ENCODE data around the gene SMIM11.
"Not testable (repeated sequence)": the region's sequence is repeated elsewhere in the genome, so short reads cannot be mapped to it uniquely, and the experiment has no call there.

Gene SMIM11

DNA sequence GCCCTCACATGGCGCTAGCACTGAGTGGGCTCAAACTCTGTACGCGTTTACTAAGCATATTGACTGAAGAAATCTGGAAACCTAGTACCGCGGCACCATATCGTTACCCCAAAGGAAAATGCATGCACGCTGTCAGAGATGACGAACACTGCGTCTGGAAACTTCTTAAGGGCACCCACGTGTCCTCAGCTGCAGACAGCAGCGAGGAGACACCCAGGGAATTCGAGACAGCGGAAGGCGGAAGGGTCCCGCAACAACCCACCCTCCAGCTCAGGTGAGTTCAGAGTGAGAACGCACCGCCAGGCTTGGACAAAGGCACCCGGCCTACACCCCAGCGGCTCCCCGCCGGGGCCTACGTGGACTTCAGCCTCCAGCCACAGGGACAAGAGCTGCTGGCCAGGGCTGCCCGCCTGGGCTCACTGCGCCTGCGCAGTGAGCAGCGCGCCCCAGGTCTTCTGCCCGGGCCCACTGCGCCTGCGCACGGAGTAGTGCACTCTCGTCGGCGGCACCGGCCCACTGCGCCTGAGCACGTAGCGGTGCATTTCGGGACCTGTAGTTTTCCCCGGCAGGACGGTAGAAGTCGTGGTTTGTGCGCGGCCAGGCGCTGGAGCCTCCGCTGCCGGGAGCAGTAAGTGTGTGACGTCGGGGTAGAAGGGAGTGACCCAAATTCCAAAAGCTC, at the start of gene SMIM11:
SMIM11 (plus strand) TSS at position 568 of the 679 bp plus-strand sequence. CDS start 3,998 bp downstream, outside the sequence.
- not testable (repeated sequence) for DNase-seq

- no peak for DNase-seq
These were observed 45.3 kb upstream of the SMIM11 start for GRCh38 chr21:34330055-34330454.

- no peak for DNase-seq
These were observed 43.6 kb upstream of the SMIM11 start for GRCh38 chr21:34331726-34332125.

GRCh38 chr21:34332347-34332746, 43.0 kb upstream of the SMIM11 start:
- DNase-seq: no peak

GRCh38 chr21:34333121-34333739, 42.1 kb upstream of the SMIM11 start:
- no peak for DNase-seq

DNA sequence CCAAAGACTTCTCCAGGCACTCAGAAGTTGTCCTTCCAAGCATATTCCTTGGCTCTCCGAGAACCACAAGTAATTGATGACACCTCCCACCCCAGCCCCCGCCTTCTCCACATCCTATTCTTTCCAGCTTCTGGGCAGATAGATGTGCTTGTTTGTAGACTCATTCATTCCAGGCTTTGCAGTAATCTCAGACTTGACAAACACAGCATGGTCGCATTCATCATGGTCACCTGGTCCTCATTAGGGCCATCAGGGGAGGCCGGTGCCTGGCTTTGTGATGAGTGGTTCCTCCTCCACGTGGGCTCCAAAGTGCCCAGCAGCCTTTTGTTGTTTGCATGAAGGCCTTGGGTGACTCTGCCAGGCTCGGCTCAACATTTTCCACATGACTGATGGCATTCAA, 40.0 kb upstream of the SMIM11 start:
- no peak for DNase-seq

DNA sequence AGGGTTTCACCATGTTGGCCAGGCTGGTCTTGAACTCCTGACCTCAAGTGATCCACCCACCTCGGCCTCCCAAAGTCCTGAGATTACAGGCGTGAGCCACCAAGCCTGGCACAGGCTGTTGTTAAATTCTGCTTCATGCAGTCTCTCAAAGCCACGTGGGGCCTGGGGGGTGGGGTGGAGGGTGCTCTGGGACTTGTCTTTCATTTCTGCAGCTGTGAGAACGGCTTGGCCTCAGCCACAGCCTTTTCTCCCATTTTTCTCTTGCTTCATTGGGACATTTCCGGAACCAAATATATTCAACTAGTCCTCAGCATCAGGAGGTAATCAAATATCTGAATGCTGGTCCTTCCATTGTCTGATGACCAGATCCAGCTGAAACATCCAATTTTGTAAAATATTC, 39.1 kb upstream of the SMIM11 start:
- DNase-seq: no peak

DNA sequence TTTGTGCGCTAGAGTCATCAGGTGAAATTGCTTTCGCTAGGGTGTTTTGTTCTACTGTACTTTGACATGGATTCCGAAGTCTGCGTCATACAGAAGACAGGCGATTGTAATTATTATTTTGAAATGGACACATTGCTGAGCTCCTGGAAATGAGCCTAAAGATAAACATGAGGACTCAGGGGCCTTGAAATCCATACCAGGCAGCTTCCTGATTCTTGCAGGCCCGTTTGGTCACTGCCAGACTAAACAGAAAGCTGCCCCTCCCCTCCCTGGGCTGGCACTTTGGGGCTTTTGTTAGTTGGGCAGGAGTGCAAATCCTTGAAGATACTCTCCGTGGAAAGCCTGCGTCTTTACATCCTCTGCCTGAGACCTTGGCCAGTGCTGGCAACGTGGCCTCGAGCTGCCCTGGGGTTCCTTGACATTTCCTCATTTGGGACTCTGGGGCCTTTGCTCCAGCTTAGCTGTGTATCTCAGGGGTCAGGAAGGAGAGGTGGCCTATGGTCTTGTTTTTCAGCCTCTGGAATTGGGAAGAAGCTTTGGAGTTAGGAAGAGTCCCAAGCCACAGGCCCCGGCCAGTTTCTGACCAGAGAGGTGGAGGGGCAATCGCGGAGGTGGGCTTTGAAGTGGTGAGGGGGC, 38.4 kb upstream of the SMIM11 start:
- DNase-seq: no peak

DNA sequence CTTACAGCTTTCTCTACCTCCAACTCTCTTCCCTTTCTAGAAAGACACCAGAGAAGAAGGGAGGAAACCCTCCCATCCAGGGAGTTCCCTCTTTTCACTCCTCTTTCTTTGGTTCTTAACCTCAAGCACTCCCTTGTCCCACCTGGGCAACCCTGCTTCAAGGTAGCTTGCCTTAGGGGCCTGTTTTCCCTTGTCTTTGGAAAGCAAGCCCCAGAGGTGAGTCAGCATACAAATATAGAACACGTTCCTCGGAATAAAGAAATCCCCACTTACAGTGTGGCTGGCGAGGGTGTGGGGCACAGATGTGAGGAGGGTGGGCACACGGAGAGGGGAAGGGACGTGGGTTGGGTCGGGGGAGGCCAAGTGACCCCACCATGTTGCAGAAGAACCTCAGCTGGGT, 37.6 kb upstream of the SMIM11 start:
- no peak for DNase-seq

- no peak for DNase-seq
These were observed 37.1 kb upstream of the SMIM11 start for GRCh38 chr21:34338226-34338625.

DNA sequence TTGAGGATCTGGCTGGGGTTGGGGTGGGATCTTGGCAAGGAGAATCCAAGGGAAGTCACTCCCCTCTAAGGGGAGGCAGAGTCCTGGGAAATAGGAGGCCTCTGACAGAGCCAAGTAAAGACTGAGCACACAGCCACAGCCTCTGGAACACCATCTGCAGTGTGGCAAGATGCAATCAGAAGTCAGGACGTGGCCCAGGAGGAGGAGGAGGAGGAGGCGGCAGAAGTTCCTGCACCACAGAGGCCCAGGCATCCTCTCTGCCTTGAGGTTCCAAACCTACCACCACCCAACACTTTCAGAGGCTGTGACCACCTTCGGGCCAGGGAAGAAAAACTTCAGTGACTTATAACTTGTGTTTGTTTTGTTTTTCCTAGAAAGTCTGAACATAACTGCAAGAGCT, 35.2 kb upstream of the SMIM11 start:
- no peak for DNase-seq

GRCh38 chr21:34342476-34342875, 32.8 kb upstream of the SMIM11 start:
- DNase-seq: no peak

GRCh38 chr21:34343347-34343746, 32.0 kb upstream of the SMIM11 start:
- no peak for DNase-seq

DNA sequence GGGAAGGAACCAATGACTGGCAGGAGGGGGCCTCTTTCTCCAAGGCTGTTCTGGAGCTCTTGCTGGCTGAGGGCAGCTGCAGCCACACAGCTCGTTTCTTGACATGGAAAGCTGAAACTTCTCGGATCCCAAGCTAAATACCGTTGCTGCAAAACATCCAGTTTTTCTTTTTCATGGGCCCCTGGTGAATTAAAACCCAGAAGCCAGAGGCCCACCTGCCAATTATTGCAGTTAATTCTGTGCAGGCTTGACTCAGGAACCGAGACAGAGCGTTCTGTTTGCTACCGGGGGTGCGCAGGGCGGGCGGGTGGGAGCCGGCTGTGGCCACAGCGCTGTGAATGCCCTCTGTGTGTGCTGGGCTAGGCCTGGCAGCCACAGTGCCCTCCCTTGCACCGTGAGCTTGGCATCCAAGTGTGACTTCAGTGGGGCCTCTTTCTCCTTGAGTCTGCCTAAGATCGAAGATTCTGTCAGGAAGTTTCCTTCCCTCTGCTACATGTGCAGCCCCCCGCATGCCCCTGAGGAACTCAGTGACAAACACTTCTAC, 31.4 kb upstream of the SMIM11 start:
- no peak for DNase-seq

- no peak for DNase-seq
These were observed 30.7 kb upstream of the SMIM11 start for GRCh38 chr21:34344584-34344983.

GRCh38 chr21:34345091-34345871, 30.0 kb upstream of the SMIM11 start:
- DNase-seq: no peak

- no peak for DNase-seq
These were observed 29.4 kb upstream of the SMIM11 start for GRCh38 chr21:34345892-34346291.

DNA sequence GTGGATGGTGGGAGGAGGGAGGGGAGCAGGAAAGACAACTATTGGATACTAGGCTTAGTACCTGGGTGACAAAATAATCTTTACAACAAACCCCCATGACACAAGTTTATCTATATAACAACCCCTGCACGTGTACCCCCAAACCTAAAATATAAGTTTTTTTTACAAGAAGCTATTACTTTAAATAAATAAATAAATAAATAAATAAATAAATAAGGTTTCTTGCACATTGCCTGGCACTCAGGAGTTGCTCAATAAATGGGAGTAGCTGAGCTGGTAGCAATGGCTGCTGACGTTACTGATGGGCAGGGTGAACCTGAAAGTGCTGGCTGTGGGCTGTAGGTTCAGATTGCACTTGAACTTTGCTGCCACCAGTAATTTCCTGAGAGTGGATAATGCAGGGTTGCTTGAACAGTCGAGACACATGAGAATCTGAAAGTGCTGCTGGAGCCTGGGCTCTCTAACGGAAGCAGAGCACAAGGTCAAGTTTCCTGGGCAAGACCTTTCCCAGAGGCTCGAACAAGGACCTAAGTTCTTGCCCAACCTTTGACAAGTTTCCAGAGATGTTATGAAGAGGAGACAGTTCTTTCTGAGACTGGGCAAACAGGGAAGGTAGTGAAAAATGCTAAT, 26.3 kb upstream of the SMIM11 start:
- no peak for DNase-seq

DNA sequence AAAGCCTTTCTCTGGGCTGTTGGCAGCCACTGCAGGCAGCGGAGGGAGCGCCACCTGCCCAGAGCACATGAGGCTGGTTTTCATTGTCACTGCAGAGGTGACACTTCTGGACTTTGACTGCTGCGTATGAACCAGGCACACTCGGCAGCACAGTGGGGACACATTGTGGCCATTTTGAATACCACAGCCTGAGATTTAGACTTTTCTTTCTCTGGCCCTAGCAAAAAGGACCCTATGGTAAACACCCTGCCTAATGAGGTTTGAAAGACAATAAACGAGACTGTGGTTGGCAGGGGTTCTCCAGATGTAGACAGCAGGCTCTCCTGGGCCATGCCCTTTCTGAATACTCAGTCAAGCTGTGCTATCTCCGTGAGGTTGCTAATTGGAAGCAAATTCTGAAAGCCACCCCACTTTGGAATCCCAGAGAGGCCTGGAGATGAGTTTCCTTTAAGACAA, 23.5 kb upstream of the SMIM11 start:
- DNase-seq: peak; percentile 49

GRCh38 chr21:34352556-34352955, 22.8 kb upstream of the SMIM11 start:
- DNase-seq: no peak

DNA sequence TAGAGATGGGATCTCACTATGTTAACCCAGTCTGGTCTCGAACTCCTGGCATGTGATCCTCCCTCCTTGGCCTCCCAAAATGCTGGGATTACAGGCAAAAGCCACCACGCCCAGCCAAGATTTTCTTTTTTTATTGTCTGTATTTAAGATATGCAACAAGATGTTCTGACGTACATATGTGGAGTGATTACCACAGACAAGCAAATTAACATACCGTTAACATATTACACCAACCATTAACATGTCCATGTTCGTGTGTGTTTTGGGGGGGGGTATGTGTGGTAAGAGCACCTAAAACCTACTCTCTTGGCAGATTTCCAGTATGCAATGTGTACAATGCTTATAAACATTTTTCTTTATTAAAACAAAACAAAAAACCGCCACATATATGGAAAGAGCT, 22.1 kb upstream of the SMIM11 start:
- DNase-seq: no peak

- DNase-seq: no peak
These were observed 20.5 kb upstream of the SMIM11 start for GRCh38 chr21:34354836-34355235.

- DNase-seq: no peak
These were observed 19.7 kb upstream of the SMIM11 start for GRCh38 chr21:34355570-34355969.
